Ascending aorta (tissue), 2 donors: ENCODE data around the gene DAGLA. TPM values are rescaled to one million over a fixed set of nuclear protein-coding genes. Genes with fewer than 3 reads are reported as not detected.

Experiments
- DNase-seq, 2 donors: peaks; one replicate each; pipeline ENCODE4 v3.0.0-alpha.2; 2019; ENCODE audit warnings: low spot score in 2 of 2
- H3K27ac ChIP-seq, 2 donors: fragments of 200-600 bp; sonication (generic); one replicate each; pipeline ENCODE4 v1.5.1; 2016 to 2017; ENCODE audit warnings: mild to moderate bottlenecking in 1 of 2
- H3K27me3 ChIP-seq: fragments of 200-600 bp; sonication (generic); one replicate; pipeline ENCODE4 v1.5.1; 2017
- H3K36me3 ChIP-seq, 2 donors: fragments of 200-600 bp; sonication (generic); one replicate each; pipeline ENCODE4 v1.5.1; 2016
- H3K4me1 ChIP-seq, 2 donors: fragments of 200-600 bp; sonication (generic); one replicate each; pipeline ENCODE4 v1.5.1; 2016 to 2017; ENCODE audit warnings: mild to moderate bottlenecking in 1 of 2
- H3K4me3 ChIP-seq, 2 donors: fragments of 200-600 bp; sonication (generic); one replicate each; pipeline ENCODE4 v1.5.1; 2016 to 2017; ENCODE audit warnings: mild to moderate bottlenecking in 1 of 2
- H3K9me3 ChIP-seq, 2 donors: fragments of 200-600 bp; sonication (generic); one replicate each; pipeline ENCODE4 v1.5.1; 2016
- intact Hi-C: fragments of 100-400 bp; cut with DNase I; formaldehyde crosslinking; loops from one replicate; pipeline ENCODE4 v1.15.1; 2023
- total RNA-seq: library from RNA; depleted of rRNA; stranded (reverse); fragments of >200 nt; gene quantifications from one replicate; pipeline ENCODE4 v1.1.0, GENCODE V29; 2016
- TF ChIP-seq, protein P1 (sequence below), 3 experiments: fragments of 200-600 bp in 2 of 3; fragments of 450-650 bp in 1 of 3; sonication (generic) in 2 of 3; IDR thresholded peaks; one replicate each; pipeline ENCODE4 v1.5.1; 2016 to 2019; ENCODE audit warnings: antibody characterized with exemption in 3 of 3, mild to moderate bottlenecking in 1 of 3, moderate library complexity in 1 of 3

The DAGLA gene
- total RNA-seq, 1 donor from 2014 or later: 5.3 TPM

GRCh38 chr11:61709110-61709509 lies 28.9 kb downstream of the DAGLA start:
- no peaks in the 10 kb centered on the region for H3K4me1 ChIP-seq
- H3K9me3 ChIP-seq: no peaks in the 10 kb centered on the region
- intact Hi-C loops: no loop called here
- TF ChIP-seq, protein P1, sequence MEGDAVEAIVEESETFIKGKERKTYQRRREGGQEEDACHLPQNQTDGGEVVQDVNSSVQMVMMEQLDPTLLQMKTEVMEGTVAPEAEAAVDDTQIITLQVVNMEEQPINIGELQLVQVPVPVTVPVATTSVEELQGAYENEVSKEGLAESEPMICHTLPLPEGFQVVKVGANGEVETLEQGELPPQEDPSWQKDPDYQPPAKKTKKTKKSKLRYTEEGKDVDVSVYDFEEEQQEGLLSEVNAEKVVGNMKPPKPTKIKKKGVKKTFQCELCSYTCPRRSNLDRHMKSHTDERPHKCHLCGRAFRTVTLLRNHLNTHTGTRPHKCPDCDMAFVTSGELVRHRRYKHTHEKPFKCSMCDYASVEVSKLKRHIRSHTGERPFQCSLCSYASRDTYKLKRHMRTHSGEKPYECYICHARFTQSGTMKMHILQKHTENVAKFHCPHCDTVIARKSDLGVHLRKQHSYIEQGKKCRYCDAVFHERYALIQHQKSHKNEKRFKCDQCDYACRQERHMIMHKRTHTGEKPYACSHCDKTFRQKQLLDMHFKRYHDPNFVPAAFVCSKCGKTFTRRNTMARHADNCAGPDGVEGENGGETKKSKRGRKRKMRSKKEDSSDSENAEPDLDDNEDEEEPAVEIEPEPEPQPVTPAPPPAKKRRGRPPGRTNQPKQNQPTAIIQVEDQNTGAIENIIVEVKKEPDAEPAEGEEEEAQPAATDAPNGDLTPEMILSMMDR (IDR thresholded peaks at IDR 0.05): no peak
- no peak overlapping the region for H3K27ac ChIP-seq
- H3K4me3 ChIP-seq: no peak overlapping the region
- no peak for DNase-seq
- no peaks in the 10 kb centered on the region for H3K27me3 ChIP-seq
- no peaks in the 10 kb centered on the region for H3K36me3 ChIP-seq

GRCh38 chr11:61709572-61709971 lies 29.4 kb downstream of the DAGLA start:
- H3K9me3 ChIP-seq: no peaks in the 10 kb centered on the region
- no peaks in the 10 kb centered on the region for H3K4me1 ChIP-seq
- no peak overlapping the region for H3K27ac ChIP-seq
- no peaks in the 10 kb centered on the region for H3K27me3 ChIP-seq
- intact Hi-C loops: no loop called here
- no peaks in the 10 kb centered on the region for H3K36me3 ChIP-seq
- DNase-seq: no peak
- H3K4me3 ChIP-seq: no peak overlapping the region
- TF ChIP-seq, protein P1 (IDR thresholded peaks at IDR 0.05): no peak

DNA sequence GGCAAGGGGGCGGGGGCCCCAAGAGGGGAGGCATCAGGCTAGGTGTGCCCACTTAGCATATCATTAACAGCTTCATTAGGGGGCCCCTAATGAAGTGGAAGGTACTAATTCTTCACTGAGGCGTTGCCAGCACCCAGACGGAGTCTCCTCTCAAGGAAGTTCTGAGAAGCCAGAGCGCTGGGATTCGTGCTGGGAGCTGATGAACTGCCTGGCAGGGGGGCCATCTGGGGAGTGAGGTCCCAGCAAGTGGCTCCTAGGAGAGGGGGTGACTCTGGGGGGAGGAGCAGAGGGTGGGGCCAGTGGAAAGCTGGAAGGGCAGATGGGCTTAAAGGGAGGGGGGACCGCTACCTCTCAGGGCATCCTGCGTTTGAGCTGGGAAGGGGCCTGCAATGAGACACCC lies 29.8 kb downstream of the DAGLA start:
- H3K9me3 ChIP-seq: no peaks in the 10 kb centered on the region
- intact Hi-C loops: no loop called here
- H3K36me3 ChIP-seq: no peaks in the 10 kb centered on the region
- H3K27ac ChIP-seq: no peak overlapping the region
- no peaks in the 10 kb centered on the region for H3K27me3 ChIP-seq
- no peaks in the 10 kb centered on the region for H3K4me1 ChIP-seq
- no peak for DNase-seq
- TF ChIP-seq, protein P1 (IDR thresholded peaks at IDR 0.05): no peak
- no peak overlapping the region for H3K4me3 ChIP-seq

GRCh38 chr11:61711037-61711436 lies 30.8 kb downstream of the DAGLA start:
- no peak for DNase-seq
- no peak overlapping the region for H3K4me3 ChIP-seq
- H3K4me1 ChIP-seq: no peaks in the 10 kb centered on the region
- intact Hi-C loops: no loop called here
- H3K27ac ChIP-seq: no peak overlapping the region
- TF ChIP-seq, protein P1 (IDR thresholded peaks at IDR 0.05): no peak
- H3K36me3 ChIP-seq: no peaks in the 10 kb centered on the region
- H3K9me3 ChIP-seq: no peaks in the 10 kb centered on the region
- H3K27me3 ChIP-seq: no peaks in the 10 kb centered on the region

DNA sequence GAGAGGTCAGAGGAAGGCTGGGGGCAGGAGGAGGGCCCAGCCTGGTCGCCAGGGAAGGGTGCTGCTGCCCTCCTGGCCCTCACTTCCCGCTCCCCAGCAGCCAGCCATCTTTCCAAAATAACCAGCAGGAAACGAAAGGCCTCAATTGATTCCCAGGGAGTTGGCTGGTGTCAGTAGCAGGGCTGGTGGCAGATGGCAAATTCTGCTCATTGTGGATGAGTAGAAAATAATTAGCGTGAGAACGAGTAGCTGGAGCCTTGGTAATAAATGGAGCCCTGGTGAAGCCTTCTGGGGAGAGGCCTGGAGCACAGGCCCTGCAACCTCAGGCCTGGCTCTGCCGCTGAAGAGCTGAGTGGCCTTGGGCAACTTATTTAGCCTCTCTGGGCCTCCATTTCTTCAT lies 31.3 kb downstream of the DAGLA start:
- intact Hi-C loops: no loop called here
- no peak overlapping the region for H3K27ac ChIP-seq
- TF ChIP-seq, protein P1 (IDR thresholded peaks at IDR 0.05): no peak
- H3K4me3 ChIP-seq: no peak overlapping the region
- DNase-seq: no peak
- H3K9me3 ChIP-seq: no peaks in the 10 kb centered on the region
- no peaks in the 10 kb centered on the region for H3K36me3 ChIP-seq
- H3K4me1 ChIP-seq: no peaks in the 10 kb centered on the region
- H3K27me3 ChIP-seq: no peaks in the 10 kb centered on the region

DNA sequence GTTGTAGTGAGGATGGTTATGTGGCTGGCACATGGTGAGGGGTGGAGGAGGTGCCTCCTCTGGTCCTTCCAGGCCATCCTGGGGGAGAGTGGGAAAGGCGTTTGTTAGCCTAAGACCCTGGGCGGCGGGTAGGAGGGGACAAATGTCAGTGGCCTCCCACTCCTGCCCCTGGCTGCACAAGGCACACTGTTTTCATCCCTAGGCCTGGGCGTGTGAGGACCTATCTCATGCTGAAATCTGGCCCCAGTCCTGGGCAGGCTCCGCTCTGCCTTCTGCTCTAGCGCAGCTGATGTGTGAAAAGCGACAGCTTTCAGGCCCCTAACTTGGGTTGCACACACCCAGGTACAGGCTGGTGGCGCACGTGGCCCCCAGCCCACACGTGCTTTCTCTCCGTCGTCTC lies 32.1 kb downstream of the DAGLA start:
- Histone ChIP-seq H3K4me1 (no peaks in the 10 kb centered on the region), H3K4me3 (no peak overlapping the region), H3K36me3 (no peaks in the 10 kb centered on the region), H3K9me3 (no peaks in the 10 kb centered on the region), H3K27ac (no peak overlapping the region), H3K27me3 (no peaks in the 10 kb centered on the region)
- TF ChIP-seq, protein P1 (IDR thresholded peaks at IDR 0.05): no peak
- intact Hi-C loops: no loop called here
- no peak for DNase-seq
